GM12878 (cell line): Measurements from ENCODE around the gene BLOC1S3. TPM values are rescaled to one million over a fixed set of nuclear protein-coding genes. Genes with fewer than 3 reads are reported as not detected.

ENCODE experiments used
- ASH2L ChIP-seq: fragments of 300-600, 200-600 bp; sonication (generic); IDR thresholded peaks from 2 replicates; pipeline ENCODE4 v1.6.1; 2017; ENCODE audit warnings: low read depth, mild to moderate bottlenecking, borderline replicate concordance
- ATF2 ChIP-seq: IDR thresholded peaks from 2 replicates; pipeline ENCODE4 v1.6.1; 2012; ENCODE audit warnings: low read length, inconsistent platforms
- BRCA1 ChIP-seq: IDR thresholded peaks from 2 replicates; pipeline ENCODE4 v1.6.1; 2011; ENCODE audit warnings: low read depth, low read length, improper control_type of control experiment
- CEBPB ChIP-seq, 2 experiments: fragments of 150-350 bp in 1 of 2; IDR thresholded peaks; 2 replicates each; pipeline ENCODE4 v1.6.1; 2012 to 2014; ENCODE audit warnings: low read depth in 2 of 2, low read length in 2 of 2, borderline replicate concordance in 1 of 2, inconsistent platforms in 1 of 2
- CHD1 ChIP-seq: IDR thresholded peaks from 2 replicates; pipeline ENCODE4 v1.6.1; 2012; ENCODE audit warnings: low read depth, low read length, improper control_type of control experiment
- EP300 ChIP-seq, 2 experiments: fragments of 150-350 bp in 1 of 2; IDR thresholded peaks; 2 replicates each; pipeline ENCODE4 v1.6.1; 2011 to 2012; ENCODE audit warnings: low read depth in 2 of 2, low read length in 2 of 2, borderline replicate concordance in 1 of 2, improper control_type of control experiment in 1 of 2, inconsistent platforms in 1 of 2; ENCODE audit not compliant: control insufficient read depth in 1 of 2
- GABPA ChIP-seq: IDR thresholded peaks from 2 replicates; pipeline ENCODE4 v1.6.1; 2014; ENCODE audit warnings: antibody characterized with exemption, low read depth, mild to moderate bottlenecking, inconsistent platforms
- HDAC2 ChIP-seq: fragments of 200-600 bp; sonication (generic); IDR thresholded peaks from 2 replicates; pipeline ENCODE4 v1.6.1; 2017
- HDGF ChIP-seq: fragments of 450-650 bp; IDR thresholded peaks from 2 replicates; pipeline ENCODE4 v1.6.1; 2016; ENCODE audit warnings: antibody characterized with exemption
- IRF3 ChIP-seq: fragments of 450-650 bp; IDR thresholded peaks from 2 replicates; pipeline ENCODE4 v1.6.1; 2014; ENCODE audit warnings: mild to moderate bottlenecking
- IRF4 ChIP-seq: IDR thresholded peaks from 2 replicates; pipeline ENCODE4 v1.6.1; 2011; ENCODE audit warnings: low read depth, low read length
- JUND ChIP-seq: IDR thresholded peaks from 2 replicates; pipeline ENCODE4 v1.6.1; 2012; ENCODE audit warnings: low read depth, mild to moderate bottlenecking, low read length, improper control_type of control experiment, moderate library complexity
- LARP7 ChIP-seq: fragments of 450-650 bp; IDR thresholded peaks from 2 replicates; pipeline ENCODE4 v1.6.1; 2017; ENCODE audit warnings: mild to moderate bottlenecking
- MEF2A ChIP-seq: IDR thresholded peaks from 2 replicates; pipeline ENCODE4 v1.6.1; 2011; ENCODE audit warnings: low read depth, mild to moderate bottlenecking, low read length, moderate library complexity; ENCODE audit not compliant: insufficient read depth
- MTA2 ChIP-seq: fragments of 450-650 bp; IDR thresholded peaks from 2 replicates; pipeline ENCODE4 v1.6.1; 2016; ENCODE audit warnings: low read depth, mild to moderate bottlenecking, moderate library complexity
- NR2C1 ChIP-seq: fragments of 450-650 bp; IDR thresholded peaks from 2 replicates; pipeline ENCODE4 v1.6.1; 2017; ENCODE audit warnings: antibody characterized with exemption, mild to moderate bottlenecking, moderate library complexity
- PBX3 ChIP-seq: IDR thresholded peaks from 2 replicates; pipeline ENCODE4 v1.6.1; 2011; ENCODE audit warnings: mild to moderate bottlenecking, low read depth, low read length, moderate library complexity; ENCODE audit not compliant: insufficient replicate concordance
- PML ChIP-seq: IDR thresholded peaks from 2 replicates; pipeline ENCODE4 v1.6.1; 2012; ENCODE audit warnings: low read length, inconsistent platforms
- RBBP5 ChIP-seq: fragments of 200-600 bp; sonication (generic); conservative IDR thresholded peaks from 2 replicates; pipeline ENCODE4 v1.6.1; 2016
- RELA ChIP-seq: fragments of 450-650 bp; IDR thresholded peaks from 2 replicates; pipeline ENCODE4 v1.8.0; 2014; ENCODE audit warnings: borderline replicate concordance; ENCODE audit not compliant: partially characterized antibody
- RUNX3 ChIP-seq: IDR thresholded peaks from 2 replicates; pipeline ENCODE4 v1.6.1; 2012; ENCODE audit warnings: low read length, inconsistent platforms
- SMC3 ChIP-seq: IDR thresholded peaks from 2 replicates; pipeline ENCODE4 v1.6.1; 2011; ENCODE audit warnings: low read length, improper control_type of control experiment, borderline replicate concordance
- SUPT20H ChIP-seq: IDR thresholded peaks from 2 replicates; pipeline ENCODE4 v1.6.1; 2011; ENCODE audit warnings: low read depth, mild to moderate bottlenecking, low read length, moderate library complexity, borderline replicate concordance; ENCODE audit not compliant: control insufficient read depth
- TAF1 ChIP-seq: IDR thresholded peaks from 2 replicates; pipeline ENCODE4 v1.6.1; 2011; ENCODE audit warnings: mild to moderate bottlenecking, low read depth, low read length, borderline replicate concordance
- USF2 ChIP-seq: IDR thresholded peaks from 2 replicates; pipeline ENCODE4 v1.6.1; 2011; ENCODE audit warnings: low read depth, low read length, improper control_type of control experiment, borderline replicate concordance
- ZNF274 ChIP-seq: IDR thresholded peaks from one replicate; pipeline ENCODE4 v1.8.0; 2011; ENCODE audit not compliant: insufficient read length, insufficient read depth
- ZNF384 ChIP-seq: IDR thresholded peaks from 2 replicates; pipeline ENCODE4 v1.6.1; 2012; ENCODE audit warnings: low read depth, mild to moderate bottlenecking, low read length, improper control_type of control experiment, borderline replicate concordance
- polyA plus RNA-seq, 11 experiments: library from polyadenylated mRNA; depleted of rRNA in 4 of 11; unstranded in 6 of 11; stranded (reverse) in 5 of 11; fragments of >200 nt; fragmentation: Nextera tagmentation in 4 of 11; fragmentation: Illumina TruSeq in 1 of 11; extraction: Ambion mirVana in 4 of 11; extraction: Trizol in 1 of 11; gene quantifications; 1 replicate in 1 of 11; 2 replicates in 10 of 11; pipeline versions ENCODE4 v1.2.1 to v1.2.3, GENCODE V29; 2011 to 2016; ENCODE audit warnings: inconsistent platforms in 2 of 11, missing spikeins in 2 of 11, low read depth in 1 of 11
- total RNA-seq, 4 experiments: library from RNA; depleted of rRNA in 3 of 4; stranded (reverse); fragments of >200 nt in 3 of 4; fragmentation: Illumina TruSeq in 1 of 4; extraction: Trizol in 1 of 4; gene quantifications; 2 replicates each; pipeline versions ENCODE4 v1.2.1 to v1.2.3, GENCODE V29; 2013 to 2021

Gene BLOC1S3
- total and polyA plus RNA-seq, 10 of the 15 experiments (the other 5 are each of a cell fraction or from before 2014, with no cell fraction given) = 3.6 to 18.3 (median 10.4) TPM

GRCh38 chr19:45178262-45179071 lies at the start of gene BLOC1S3 (continued):
- no peak for TF ChIP-seq JUND
- TF ChIP-seq HDGF = peak; percentile 98
- TF ChIP-seq IRF3 = peak; percentile 80; the same call in 1 of the 2 replicates
- no peak for TF ChIP-seq EP300 (IDR thresholded peaks at IDR 0.05; ENCODE audit: borderline replicate concordance in 1 of 2, control insufficient read depth in 1 of 2, low read depth in 2 of 2, low read length in 2 of 2)
- TF ChIP-seq SMC3 = no peak
- no peak for TF ChIP-seq PML
- TF ChIP-seq ZNF274 = no peak
- no peak for TF ChIP-seq MEF2A
- TF ChIP-seq LARP7 = no peak
- TF ChIP-seq RELA = no peak
- peak in 1 of 2 experiments; percentile 90; a peak in 2 of 4 replicates for TF ChIP-seq CEBPB (IDR thresholded peaks at IDR 0.05; ENCODE audit: borderline replicate concordance in 1 of 2, low read depth in 2 of 2, low read length in 2 of 2)
- no peak for TF ChIP-seq ZNF384
- TF ChIP-seq RUNX3 = no peak; the same call in 1 of the 2 replicates
- no peak for TF ChIP-seq BRCA1
- no peak for TF ChIP-seq SUPT20H
- no peak for TF ChIP-seq MTA2
- TF ChIP-seq TAF1 = peak; percentile 56; the same call in 1 of the 2 replicates
- TF ChIP-seq RBBP5 = no peak
- TF ChIP-seq ATF2 = no peak
- peak; percentile 78 for TF ChIP-seq PBX3
- no peak for TF ChIP-seq CHD1
- TF ChIP-seq IRF4 = no peak
- TF ChIP-seq USF2 = peak; percentile 80
- TF ChIP-seq ASH2L = no peak
- TF ChIP-seq NR2C1 = 0 out of 2 replicates have a peak, but pooled peaks have one; percentile 12
- no peak for TF ChIP-seq HDAC2
- TF ChIP-seq GABPA = no peak
